HG02943 (cell line): ENCODE data around the gene CASP14.
"Not testable (repeated sequence)": the region's sequence is repeated elsewhere in the genome, so short reads cannot be mapped to it uniquely, and the experiment has no call there.

Source experiments
- ATAC-seq: cut with Tn5 transposase; IDR thresholded peaks from one replicate; pipeline ENCODE4 v1.9.1; 2021; ENCODE audit warnings: mild to moderate bottlenecking, low read depth, moderate library complexity; ENCODE audit not compliant: unreplicated experiment

The CASP14 gene, protein sequence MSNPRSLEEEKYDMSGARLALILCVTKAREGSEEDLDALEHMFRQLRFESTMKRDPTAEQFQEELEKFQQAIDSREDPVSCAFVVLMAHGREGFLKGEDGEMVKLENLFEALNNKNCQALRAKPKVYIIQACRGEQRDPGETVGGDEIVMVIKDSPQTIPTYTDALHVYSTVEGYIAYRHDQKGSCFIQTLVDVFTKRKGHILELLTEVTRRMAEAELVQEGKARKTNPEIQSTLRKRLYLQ

DNA sequence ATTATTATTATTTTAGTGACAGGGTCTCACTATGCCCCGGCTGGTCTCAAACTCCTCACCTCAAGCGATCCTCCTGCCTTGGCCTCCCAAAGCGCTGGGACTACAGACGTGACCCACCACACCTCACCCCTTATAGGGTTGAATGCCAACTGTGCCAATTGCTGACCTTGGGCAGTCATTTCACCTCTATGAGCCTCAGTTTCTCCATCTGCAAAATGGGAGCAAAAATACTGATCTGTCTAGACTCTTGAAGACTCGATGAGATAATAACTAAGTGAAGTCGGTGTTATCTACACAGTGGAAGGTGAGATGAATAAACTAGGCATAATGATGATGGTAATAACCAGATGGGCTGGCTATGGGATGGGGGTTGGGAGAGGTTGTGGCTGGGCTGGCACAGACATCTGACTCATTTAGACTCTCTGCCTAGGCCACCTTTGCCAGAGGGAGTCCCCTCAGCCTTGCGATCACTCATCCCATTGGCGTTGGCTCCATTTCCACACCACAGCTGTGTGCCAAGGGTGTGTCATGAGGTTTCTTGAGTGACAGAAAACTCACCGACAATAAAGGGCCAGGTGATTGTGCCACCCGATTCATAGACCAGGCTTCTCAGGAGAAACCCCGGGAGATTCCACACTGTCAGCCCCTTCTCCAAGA lies at the start of gene CASP14:
CASP14 (plus strand) TSS at position 596 of the 657 bp plus-strand sequence. CDS start 2,772 bp downstream, outside the sequence.
- no peak for ATAC-seq

DNA sequence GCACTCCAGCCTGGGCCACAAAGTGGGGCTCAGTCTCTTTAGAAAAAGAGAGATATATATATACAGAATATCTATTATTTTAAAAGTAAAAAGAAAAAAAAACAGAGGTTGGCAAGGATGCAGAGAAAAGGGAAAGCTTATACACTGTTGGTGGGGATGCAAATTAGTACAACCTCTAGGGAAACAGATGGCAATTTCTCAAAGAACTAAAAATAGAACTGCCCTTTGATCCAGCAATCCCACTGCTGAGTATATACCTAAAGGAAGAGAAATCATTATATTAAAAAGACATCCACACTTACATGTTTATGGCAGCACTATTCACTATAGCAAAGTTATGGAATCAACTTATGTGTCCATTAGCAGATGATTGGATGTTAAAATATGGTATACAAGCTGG lies 41.0 kb upstream of the CASP14 start:
- no peak for ATAC-seq

DNA sequence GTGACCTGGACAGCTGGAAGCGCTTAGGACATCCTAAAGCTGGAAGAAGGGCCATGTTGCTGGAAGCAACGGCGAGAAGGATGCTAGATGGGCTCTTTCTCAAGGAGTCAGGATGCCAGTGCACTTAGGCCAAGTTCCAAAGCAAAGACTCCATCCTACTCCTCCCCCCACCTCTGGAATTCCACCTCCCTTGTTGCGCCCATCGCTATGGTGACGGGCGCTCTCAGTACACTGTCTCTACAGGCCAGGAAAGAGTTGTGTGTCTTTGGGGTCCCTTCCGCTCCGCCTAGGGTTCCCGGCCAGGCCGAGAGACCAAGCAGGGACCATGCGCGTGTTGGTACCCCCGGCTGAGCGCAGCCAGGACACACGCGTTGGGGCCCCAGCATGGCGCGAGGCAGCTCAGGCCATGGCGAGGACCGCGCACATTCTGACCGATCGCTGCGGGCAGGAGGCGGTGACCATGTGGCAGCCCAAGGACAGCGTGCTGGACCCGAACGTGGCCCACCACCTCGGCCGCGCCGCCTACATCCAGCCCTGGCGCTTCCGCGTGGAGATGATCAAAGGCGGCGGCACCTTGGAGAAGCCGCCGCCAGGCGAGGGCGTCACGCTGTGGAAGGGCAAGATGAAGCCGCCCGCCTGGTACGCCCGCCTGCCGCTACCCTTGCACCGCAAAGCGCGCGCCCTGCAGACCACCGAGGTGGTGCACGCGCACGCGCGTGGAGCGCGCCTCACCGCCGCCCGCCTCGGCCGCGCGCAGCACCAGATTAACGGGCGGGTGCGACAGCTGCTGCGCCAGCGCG lies 38.6 kb upstream of the CASP14 start:
- no peak for ATAC-seq

DNA sequence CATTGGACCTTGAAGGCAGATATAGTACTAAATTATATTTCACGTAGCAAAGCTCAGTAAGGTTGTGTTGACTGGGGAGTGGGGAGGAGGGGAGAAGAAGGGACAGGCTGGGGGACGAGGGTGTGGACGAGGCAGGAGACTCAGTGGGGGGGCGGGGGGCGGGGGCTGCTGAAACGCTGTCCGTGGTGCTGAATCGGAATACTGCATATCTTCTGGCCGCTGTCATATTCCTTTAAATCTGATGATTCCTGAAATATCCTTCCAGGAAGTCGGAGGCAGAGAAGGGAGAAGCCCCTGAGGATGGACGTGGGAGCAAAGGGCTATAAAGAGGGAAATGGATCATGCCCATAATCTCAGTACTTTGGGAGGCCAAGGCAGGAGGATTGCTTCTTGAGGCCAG lies 34.7 kb upstream of the CASP14 start:
- no peak for ATAC-seq

DNA sequence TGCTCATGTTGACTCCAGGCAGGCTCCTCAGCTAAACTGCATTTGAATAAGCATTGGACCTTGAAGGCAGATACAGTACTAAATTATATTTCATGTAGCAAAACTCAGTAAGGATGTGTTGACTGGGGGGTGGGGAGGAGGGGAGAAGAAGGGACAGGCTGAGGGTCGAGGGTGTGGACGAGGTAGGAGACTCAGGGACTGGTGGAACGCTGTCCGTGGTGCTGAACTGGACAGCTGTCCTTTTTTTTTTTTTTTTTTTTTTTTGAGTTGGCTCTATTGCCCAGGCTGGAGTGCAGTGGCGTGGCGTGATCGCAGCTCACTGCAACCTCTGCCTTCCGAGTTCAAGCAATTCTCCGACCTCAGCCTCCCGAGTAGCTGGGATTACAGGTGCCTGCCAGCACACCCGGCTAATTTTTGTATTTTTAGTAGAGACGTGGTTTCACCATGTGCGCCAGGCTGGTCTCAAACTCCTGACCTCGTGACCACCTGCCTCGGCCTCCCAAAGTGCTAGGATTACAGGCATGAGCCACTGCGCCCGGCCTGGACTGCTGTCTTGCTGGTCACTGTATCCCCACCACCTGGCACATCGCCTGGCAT lies 33.2 kb upstream of the CASP14 start:
- no peak for ATAC-seq

DNA sequence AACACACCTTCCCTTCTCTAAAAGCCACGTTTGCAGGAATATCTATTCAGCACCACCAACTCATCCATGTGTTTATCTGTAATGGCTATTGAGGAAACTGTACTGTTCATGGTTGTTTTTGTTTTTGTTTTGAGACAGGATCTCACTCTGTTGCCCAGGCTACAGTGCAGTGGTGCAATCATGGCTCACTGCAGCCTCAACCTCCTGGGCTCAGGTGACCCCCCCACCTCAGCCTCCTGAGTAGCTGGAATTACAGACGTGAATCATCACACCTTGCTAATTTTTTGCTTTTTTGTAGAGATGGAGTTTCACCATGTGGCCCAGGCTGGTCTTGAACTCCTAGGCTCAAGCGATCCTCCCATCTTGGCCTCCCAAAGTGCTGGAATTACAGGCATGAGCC lies 30.4 kb upstream of the CASP14 start:
- ATAC-seq, result not testable (repeated sequence)

DNA sequence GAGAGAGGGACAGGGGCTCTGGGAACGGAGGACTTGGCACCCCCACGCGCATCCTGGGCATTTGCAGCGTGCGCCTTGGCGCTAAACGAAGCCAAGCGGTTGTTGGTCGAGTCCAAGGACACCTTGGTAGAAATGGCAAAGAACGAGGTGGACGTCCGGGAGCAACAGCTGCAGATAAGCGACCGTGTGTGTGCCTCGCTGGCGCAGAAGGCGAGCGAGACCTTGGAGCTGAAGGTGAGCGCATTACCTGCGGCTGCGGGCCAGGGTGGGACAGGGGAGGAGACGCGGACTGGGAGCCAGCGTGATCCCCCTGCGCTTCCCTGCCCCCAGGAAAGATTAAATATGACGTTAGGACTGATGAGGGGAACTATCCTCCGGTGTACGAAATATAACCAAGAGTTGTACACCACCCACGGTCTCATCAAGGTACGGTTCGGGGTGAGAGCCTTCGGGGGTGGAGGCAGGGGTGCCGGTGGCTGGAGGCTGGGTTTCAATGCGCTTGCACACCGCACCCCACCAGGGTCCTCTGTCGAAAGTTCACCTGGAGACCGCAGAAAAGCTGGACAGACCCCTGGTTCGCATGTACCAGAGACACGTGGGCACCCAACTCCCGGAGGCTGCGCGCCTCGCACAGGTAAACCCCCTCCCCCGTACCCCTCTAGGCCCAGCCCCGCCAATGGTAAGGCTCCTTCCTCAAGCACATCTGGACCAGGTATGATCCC lies 27.8 kb upstream of the CASP14 start:
- ATAC-seq, result no peak

DNA sequence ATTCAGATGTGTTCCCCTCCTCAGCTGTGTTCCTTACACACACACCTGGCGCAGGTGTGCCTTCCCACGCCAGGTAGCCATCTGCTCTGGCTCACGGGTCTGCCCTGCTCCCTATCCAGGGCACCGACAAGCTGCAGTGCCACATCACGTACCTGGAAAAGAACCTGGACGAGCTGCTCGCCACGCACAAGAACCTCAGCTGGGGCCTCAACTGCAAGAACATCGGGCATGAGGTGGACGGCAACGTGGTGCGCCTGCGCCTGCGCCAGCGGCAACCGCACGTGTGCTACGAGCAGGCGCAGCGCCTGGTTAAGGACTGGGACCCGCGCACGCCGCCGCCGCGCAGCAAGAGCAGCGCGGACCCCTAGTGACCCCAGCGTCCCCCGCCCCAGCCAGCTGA lies 26.5 kb upstream of the CASP14 start:
- no peak for ATAC-seq

DNA sequence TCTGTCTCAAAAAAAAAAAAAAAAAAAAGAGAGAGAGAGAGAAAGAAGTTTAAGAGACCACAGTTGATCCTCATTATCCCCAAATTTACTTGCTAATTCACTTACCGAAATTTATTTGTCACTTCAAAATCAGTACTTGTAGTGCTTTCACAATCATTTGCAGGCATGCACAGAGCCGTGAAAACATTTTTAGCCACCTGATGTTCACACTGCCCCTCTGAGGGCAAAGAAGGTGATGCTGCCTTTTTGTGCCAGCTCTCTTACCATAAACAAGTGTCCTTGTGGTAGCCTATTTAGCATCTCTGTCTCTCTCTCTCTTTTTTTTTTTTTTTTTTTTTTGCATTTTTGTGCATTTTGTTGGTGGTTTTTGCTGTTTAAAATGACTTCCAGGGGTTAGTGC lies 24.1 kb upstream of the CASP14 start:
- ATAC-seq, result no peak

DNA sequence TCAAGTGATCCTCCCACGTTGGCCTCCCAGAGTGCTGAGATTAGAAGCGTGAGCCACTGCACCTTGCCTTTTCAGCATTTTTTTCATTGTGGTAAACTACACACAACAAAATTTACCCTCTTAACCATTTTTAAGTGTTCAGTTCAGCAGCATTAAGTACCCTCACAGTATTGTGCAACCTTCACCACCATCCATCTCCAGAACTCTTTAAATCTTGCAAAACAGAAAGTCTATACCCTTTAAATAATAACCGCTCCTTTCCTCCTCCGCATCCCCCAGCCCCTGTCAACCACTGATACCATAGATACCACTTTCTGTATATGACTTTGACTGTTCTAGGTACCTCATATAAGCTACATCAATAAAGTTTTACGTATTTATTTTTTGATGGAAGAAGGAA lies 20.8 kb upstream of the CASP14 start:
- ATAC-seq, result no peak

DNA sequence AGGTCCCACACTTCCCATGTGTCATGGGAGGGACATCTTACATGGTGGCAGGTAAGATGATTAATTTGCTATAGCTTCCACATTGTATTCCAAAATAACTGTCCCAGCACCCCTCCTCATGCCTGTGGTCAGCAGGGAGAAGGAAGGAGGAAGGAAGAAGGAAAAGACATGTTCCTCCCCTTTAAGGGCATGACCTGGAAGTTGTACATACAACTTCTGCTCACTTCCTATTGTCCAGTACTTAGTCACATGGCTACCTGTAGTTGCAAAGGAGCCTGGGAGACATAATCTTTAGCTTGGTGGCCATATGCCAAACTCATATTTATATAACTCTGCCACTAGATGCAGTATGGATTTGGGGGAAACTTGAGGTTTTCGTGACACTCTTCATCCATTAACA lies 17.6 kb upstream of the CASP14 start:
- no peak for ATAC-seq

DNA sequence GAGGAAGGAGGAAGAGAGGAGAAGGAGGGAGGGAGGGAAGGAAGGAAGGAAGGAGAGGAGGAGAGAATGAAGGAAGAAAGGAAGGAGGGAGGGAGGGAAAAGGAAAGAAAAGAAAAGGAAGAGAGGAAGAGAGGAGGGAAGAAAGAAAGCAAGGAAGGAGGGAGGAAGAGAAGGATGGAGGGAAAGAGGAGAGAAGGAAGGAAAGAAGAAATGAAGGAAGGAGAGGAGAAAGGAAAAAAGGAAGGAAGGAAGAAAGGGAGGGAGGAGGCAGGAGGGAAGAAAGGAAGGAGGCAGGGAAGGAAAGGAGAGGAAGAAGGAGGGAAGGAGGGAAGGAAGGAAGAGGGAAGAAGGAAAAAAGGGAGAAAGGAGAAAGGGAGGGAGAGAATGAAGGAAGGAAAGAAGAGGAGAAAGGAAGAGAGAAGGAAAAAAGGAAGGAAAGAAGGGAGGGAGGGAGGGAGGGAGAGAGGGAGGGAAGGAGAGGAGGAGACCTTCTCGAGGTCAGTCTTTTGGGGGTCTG lies 13.4 kb upstream of the CASP14 start:
- ATAC-seq, result no peak

DNA sequence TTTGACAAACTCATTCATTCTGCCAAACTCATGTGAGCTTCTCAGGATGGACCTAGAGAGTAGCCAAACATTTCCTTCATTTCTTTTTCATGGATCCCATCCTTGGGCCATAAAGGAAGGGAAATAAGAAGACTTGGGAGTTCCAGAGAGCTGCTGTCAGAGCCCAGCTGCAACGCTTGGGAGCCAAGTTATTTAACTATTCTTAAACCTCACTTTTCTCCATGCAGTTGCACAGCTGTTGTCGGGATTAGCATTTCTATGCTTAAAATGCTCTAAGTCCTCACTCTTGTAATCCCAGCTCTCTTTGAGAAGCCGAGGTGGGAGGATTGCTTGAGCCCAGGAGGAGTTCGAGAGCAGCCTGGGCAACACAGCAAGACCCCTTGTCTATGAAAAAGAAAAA lies 11.7 kb upstream of the CASP14 start:
- ATAC-seq, result no peak

DNA sequence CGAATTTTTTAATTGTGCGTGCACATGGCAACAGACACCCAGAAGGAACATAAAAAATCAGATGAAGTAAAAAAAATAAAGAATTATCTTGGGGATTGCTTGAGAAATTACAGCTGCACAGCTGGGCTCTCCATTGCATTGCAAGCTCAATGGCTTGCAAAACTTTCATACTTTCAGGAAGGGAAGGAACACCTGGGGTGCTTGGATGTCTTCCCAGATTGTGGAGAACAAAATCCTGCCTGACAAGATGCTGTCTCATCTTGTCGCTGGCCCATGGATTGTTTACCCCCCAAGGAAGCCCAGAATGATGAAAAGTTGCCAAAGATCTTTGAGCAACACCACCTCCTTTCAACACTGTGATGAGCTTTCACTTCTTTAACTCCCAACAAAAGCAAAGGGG lies 11.0 kb upstream of the CASP14 start:
- no peak for ATAC-seq

DNA sequence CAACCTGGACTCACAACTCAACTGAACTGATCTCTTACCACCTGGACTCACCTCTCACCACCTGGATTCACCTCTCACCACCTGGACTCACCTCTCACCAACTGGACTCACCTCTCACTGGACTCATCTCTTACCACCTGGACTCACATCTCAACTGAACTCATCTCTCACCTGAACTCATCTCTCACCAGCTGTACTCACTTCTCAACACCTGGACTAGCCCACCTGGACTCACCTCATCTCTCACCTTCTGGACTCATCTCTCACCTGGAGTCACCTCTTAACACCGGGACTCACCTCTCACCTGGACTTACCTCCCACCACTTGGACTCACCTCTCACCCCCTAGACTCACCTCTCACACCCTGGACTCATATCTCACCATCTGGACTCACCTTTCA lies 7.3 kb upstream of the CASP14 start:
- ATAC-seq, result no peak

DNA sequence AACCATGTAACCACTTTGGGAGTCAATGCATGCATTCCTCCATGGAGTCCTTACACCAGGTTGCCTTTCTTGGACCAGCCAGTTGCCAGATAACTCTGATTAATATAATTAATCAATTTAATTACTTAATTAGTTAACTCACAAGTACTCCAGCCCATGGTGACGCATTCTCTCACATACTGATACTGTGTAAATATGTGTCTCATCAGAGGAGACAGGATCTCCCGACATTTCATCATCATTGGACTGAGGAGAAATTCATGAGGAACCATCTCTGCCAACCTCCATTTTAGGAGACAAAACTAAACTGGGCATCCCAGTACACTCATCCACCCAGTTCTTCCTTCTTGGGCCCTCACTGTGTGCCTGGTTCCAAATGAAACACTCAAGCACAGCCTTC lies 6.5 kb upstream of the CASP14 start:
- ATAC-seq, result no peak

DNA sequence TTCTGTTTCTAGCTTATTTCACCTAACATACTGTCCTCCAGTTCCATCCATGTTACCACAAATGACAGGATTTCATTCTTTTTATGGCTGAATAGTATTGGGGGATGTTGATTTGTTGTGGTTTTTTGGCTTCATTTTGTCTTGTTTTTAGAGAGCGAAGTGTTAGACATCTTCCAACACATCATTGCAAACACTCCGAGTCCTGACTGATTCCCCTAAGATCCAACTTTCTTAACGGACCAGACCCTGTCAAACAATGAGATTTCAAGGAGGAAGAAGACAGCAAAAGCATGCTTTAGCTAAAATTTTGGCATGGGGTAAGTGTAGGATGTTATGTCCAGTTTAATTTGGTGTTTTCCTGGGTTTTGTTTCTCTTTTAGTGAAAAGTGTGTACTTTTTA lies 3.8 kb upstream of the CASP14 start:
- ATAC-seq, result no peak

DNA sequence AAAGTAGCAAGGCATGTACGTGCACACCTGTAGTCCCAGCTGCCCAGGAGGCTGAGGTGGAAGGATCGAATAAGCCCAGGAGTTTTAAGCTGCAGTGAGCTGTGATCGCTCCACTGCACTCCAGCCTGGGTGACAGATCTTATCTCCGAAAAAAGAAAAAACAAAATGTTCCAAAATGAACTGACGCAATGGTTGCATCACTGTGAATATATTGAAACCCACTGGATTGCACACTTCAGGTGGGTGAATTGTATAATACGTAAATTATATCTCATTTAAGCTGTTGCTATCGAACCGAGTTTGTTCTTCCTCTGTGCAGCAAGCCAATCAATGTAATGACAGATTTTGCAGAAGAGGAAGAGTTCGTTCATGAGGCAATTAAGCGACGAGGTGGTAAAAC lies 1.6 kb upstream of the CASP14 start:
- ATAC-seq, result no peak

DNA sequence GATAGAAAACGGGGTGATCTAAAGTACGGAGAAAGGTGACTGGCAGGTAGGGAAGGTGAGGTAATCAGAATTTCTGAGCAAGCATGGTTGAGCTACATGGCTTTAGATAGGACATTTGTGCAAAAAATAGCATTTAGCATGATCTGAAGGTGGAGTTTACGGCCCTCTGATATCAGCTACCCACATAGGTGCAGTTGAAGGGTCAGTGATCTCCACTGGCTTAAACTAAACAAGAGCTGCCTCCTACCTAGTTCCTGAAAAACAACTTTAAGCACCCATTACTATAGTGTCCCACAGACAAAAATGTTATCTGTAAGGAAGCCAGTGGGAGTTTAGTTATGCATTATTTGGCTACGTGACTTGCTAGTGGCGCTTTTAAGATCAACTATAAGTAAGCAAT lies 1.2 kb upstream of the CASP14 start:
- no peak for ATAC-seq

DNA sequence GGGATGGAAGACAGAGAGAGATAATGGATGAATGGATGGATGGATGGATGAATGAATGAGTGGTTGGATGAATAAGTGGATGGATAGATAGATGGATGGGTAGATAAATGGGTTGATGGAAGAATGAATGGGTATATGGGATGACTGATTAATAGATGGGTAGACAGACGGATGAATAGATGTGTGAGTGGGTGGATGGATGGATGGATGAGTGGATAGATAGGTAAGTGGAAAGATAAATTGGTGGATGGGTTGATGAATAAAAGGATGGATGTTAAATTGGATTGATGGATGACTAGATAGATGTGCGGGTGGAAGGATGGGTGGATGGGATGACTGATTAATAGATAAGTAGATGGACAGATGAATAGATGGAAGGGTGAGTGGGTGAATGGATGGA lies 1.4 kb downstream of the CASP14 start:
- ATAC-seq, result no peak
